Measurements from ENCODE around the gene CASP12. TPM values are rescaled to one million over a fixed set of nuclear protein-coding genes. Genes with fewer than 3 reads are reported as not detected.

CASP12 gene
- total and polyA plus RNA-seq, 4 donors: 0.17 TPM; not detected in 3

GRCh38 chr11:104876324-104876723 is 21.9 kb downstream of the CASP12 start:
- Histone ChIP-seq H3K9ac (ENCODE audit: low read depth in 1 of 2, low read length in 2 of 2) (no peak overlapping the region), H3K27ac (ENCODE audit: low read depth in 1 of 2, low read length in 2 of 2) (no peak overlapping the region), H3K9me3 (ENCODE audit: control insufficient read depth in 4 of 4, low read length in 3 of 4) (no peaks in the 10 kb centered on the region), H3K4me1 (ENCODE audit: control insufficient read depth in 4 of 4, insufficient read depth in 4 of 4, low read length in 3 of 4) (no peaks in the 10 kb centered on the region), H3K27me3 (ENCODE audit: control insufficient read depth in 4 of 4, insufficient read depth in 4 of 4, low read length in 3 of 4) (no peaks in the 10 kb centered on the region), H3K36me3 (ENCODE audit: control insufficient read depth in 4 of 4, insufficient read depth in 3 of 4, low read depth in 1 of 4, low read length in 3 of 4) (no peaks in the 10 kb centered on the region), H3K4me3 (ENCODE audit: low read depth in 1 of 3, low read length in 3 of 3) (no peak overlapping the region)
- no peak for TF ChIP-seq ATF3 (IDR thresholded peaks at IDR 0.05)
- no peak for TF ChIP-seq HNF4A (conservative IDR thresholded peaks at IDR 0.05)
- no peak for DNase-seq (ENCODE audit: low spot score)

GRCh38 chr11:104873252-104873651 is 25.0 kb downstream of the CASP12 start:
- H3K9ac ChIP-seq (ENCODE audit: low read depth in 1 of 2, low read length in 2 of 2): no peak overlapping the region
- no peaks in the 10 kb centered on the region for H3K4me1 ChIP-seq (ENCODE audit: control insufficient read depth in 4 of 4, insufficient read depth in 4 of 4, low read length in 3 of 4)
- TF ChIP-seq RXRA (IDR thresholded peaks at IDR 0.05) (no peak), REST (IDR thresholded peaks at IDR 0.05) (no peak), GABPA (IDR thresholded peaks at IDR 0.05 in 1 of 2, conservative IDR thresholded peaks at IDR 0.05 in 1 of 2) (no peak), SP1 (IDR thresholded peaks at IDR 0.05) (no peak), FOXA2 (IDR thresholded peaks at IDR 0.05) (no peak)
- no peaks in the 10 kb centered on the region for H3K27me3 ChIP-seq (ENCODE audit: control insufficient read depth in 4 of 4, insufficient read depth in 4 of 4, low read length in 3 of 4)
- no peaks in the 10 kb centered on the region for H3K36me3 ChIP-seq (ENCODE audit: control insufficient read depth in 4 of 4, insufficient read depth in 3 of 4, low read depth in 1 of 4, low read length in 3 of 4)
- no peaks in the 10 kb centered on the region for H3K9me3 ChIP-seq (ENCODE audit: control insufficient read depth in 4 of 4, low read length in 3 of 4)
- no peak overlapping the region for H3K4me3 ChIP-seq (ENCODE audit: low read depth in 1 of 3, low read length in 3 of 3)
- H3K27ac ChIP-seq (ENCODE audit: low read depth in 1 of 2, low read length in 2 of 2): no peak overlapping the region
- WGBS: 75% methylated on average over 8 of the region's 8 CpGs
- DNase-seq (ENCODE audit: low spot score): no peak

GRCh38 chr11:104872393-104872792 is 25.9 kb downstream of the CASP12 start:
- Histone ChIP-seq H3K4me3 (ENCODE audit: low read depth in 1 of 3, low read length in 3 of 3) (no peak overlapping the region), H3K27me3 (ENCODE audit: control insufficient read depth in 4 of 4, insufficient read depth in 4 of 4, low read length in 3 of 4) (no peaks in the 10 kb centered on the region), H3K9ac (ENCODE audit: low read depth in 1 of 2, low read length in 2 of 2) (no peak overlapping the region), H3K27ac (ENCODE audit: low read depth in 1 of 2, low read length in 2 of 2) (no peak overlapping the region), H3K36me3 (ENCODE audit: control insufficient read depth in 4 of 4, insufficient read depth in 3 of 4, low read depth in 1 of 4, low read length in 3 of 4) (no peaks in the 10 kb centered on the region), H3K4me1 (ENCODE audit: control insufficient read depth in 4 of 4, insufficient read depth in 4 of 4, low read length in 3 of 4) (no peaks in the 10 kb centered on the region), H3K9me3 (ENCODE audit: control insufficient read depth in 4 of 4, low read length in 3 of 4) (no peaks in the 10 kb centered on the region)
- DNase-seq (ENCODE audit: low spot score): no peak
- 54% methylated on average over 3 of the region's 3 CpGs for WGBS
- TF ChIP-seq ZBTB33 (IDR thresholded peaks at IDR 0.05): no peak
- TF ChIP-seq ATF3 (IDR thresholded peaks at IDR 0.05): no peak
- no peak for TF ChIP-seq CTCF (IDR thresholded peaks at IDR 0.05; ENCODE audit: low read depth, low read length, missing input control)
- TF ChIP-seq GABPA (IDR thresholded peaks at IDR 0.05 in 1 of 2, conservative IDR thresholded peaks at IDR 0.05 in 1 of 2): no peak
- TF ChIP-seq RAD21 (IDR thresholded peaks at IDR 0.05): no peak
- TF ChIP-seq NR2F2 (IDR thresholded peaks at IDR 0.05): no peak
- TF ChIP-seq HNF4G (IDR thresholded peaks at IDR 0.05): no peak
- TF ChIP-seq TAF1 (conservative IDR thresholded peaks at IDR 0.05): no peak
- TF ChIP-seq HNF4A (conservative IDR thresholded peaks at IDR 0.05): no peak
- no peak for TF ChIP-seq EGR1 (IDR thresholded peaks at IDR 0.05; ENCODE audit: low read depth in 2 of 2)
- TF ChIP-seq REST (IDR thresholded peaks at IDR 0.05): no peak
- TF ChIP-seq FOXA2 (IDR thresholded peaks at IDR 0.05): no peak
- TF ChIP-seq YY1 (IDR thresholded peaks at IDR 0.05): no peak
- TF ChIP-seq MAX (IDR thresholded peaks at IDR 0.05): no peak
- no peak for TF ChIP-seq JUND (IDR thresholded peaks at IDR 0.05)

Measured in liver (tissue), 9 donors.